ENCODE data around the gene RBBP8NL. TPM values are rescaled to one million over a fixed set of nuclear protein-coding genes. Genes with fewer than 3 reads are reported as not detected.

RBBP8NL gene
- total RNA-seq, 4 donors from 2014 or later, result 1.1 to 6.0 (median 4.6) TPM

DNA sequence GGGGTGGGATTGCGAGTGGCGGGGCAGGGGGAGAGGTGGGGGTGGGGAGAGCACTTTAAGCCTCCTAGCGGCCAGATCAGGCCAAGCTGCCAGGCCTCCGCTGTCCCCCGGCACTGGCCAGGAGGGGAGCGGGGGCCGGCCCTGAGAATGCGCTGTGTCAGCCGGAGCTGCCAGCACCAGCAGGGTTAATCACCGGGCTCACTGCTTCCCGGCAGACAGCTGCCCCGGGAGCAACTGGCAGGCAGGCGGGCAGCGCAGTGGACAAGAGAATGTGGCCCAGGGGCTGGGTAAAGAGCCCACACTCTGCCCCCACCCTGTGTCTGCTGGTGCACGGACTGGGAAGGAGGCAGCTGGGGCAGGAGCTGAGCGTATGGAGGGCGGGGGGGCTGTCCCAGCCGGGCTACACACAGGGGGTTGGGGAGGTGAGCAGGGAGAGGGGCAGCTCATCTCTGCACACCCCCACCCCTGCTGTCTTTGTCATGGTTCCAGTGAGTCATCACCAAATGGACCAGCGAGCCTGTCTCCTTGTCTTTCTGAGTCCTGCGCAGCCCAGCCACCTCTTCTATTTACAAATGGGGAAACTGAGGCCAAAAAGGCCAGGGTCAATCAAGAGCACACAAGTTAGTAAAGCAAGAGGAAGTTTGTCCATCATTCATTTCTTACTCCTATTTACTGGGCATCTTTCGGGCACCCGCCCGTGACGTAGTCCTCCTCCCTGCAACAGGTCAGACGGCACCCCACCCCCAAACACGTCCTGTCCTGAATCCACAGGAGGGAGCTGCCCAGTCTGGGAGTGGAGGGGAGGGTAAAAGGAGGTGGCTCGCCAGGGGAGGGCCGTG is 58.1 kb downstream of the RBBP8NL start:
- TF ChIP-seq POLR2A (IDR thresholded peaks at IDR 0.05), result no peak
- peak in 1 of 6 experiments; percentile 43 for TF ChIP-seq CTCF (IDR thresholded peaks at IDR 0.05)
- WGBS, 2 donors, result 39 to 43% methylated on average over 14 to 16 of the region's 28 CpGs
- no peaks in the 10 kb centered on the region for H3K36me3 ChIP-seq
- H3K27ac ChIP-seq, result peak overlapping the region in 1 of 3 donors; percentile 17
- peaks cover 59 to 67% of the 10 kb centered on the region in 2 donors for H3K4me1 ChIP-seq
- intact Hi-C loops (cut with DNase I), result no loop called here
- H3K4me3 ChIP-seq (replicated peaks in 1 of 3), result no peak overlapping the region
- H3K9me3 ChIP-seq, result no peaks in the 10 kb centered on the region
- no peaks in the 10 kb centered on the region for H3K27me3 ChIP-seq
- DNase-seq, result no peak

DNA sequence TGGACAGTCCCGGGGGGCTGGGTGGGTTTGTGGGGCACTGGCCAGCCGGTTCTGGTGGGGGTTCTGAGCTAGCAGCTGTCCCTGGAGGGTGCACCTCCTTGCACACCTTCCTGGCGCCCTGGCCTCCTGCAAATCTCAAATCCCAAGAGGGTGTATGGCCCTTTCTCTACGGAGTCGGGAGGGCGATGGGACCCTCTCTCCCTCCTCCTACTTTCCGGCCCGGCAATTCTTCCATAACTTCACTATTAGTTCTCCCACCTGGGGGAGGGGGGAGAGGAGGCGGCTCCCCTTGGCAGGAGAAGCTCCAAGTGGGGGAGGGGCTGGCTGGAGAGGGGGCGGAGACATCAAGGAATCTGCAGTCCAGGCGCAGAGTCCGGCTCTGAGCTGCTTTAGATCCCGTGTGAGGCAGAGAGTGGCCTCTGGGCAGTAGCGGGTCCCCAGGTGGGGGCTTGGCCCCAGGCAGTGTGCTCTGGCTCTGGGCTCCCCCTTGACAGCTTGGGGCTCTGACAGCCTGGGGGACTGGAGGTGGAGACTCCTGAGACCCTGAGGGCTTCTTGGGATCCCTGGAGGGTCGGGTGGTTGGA is 58.9 kb downstream of the RBBP8NL start:
- 0 to 8% methylated on average over 8 to 14 of the region's 15 CpGs for WGBS, 2 donors
- DNase-seq, result peak; percentile 76 to 80
- peaks cover 66 to 74% of the 10 kb centered on the region in 2 donors for H3K4me1 ChIP-seq
- intact Hi-C loops (cut with DNase I), result no loop called here
- no peaks in the 10 kb centered on the region for H3K9me3 ChIP-seq
- no peaks in the 10 kb centered on the region for H3K27me3 ChIP-seq
- H3K36me3 ChIP-seq, result no peaks in the 10 kb centered on the region
- TF ChIP-seq POLR2A (IDR thresholded peaks at IDR 0.05), result no peak
- peak in 1 of 6 experiments; percentile 6 for TF ChIP-seq CTCF (IDR thresholded peaks at IDR 0.05)
- no peak overlapping the region for H3K4me3 ChIP-seq (replicated peaks in 1 of 3)
- peak overlapping the region in 1 of 3 donors; percentile 95 for H3K27ac ChIP-seq

- H3K4me3 ChIP-seq (replicated peaks in 1 of 3), result peak overlapping the region in 1 of 3 donors; percentile 92
- peaks cover 73 to 81% of the 10 kb centered on the region in 2 donors for H3K4me1 ChIP-seq
- 16 to 20% methylated on average over 10 to 15 of the region's 37 CpGs for WGBS, 2 donors
- H3K27me3 ChIP-seq, result no peaks in the 10 kb centered on the region
- peak; percentile 72 to 75 for DNase-seq
- no peaks in the 10 kb centered on the region for H3K9me3 ChIP-seq
- intact Hi-C loops (cut with DNase I), result no loop called here
- peak overlapping the region; percentile 2 to 95 (median 62) for H3K27ac ChIP-seq
- TF ChIP-seq CTCF (IDR thresholded peaks at IDR 0.05), result no peak
- no peaks in the 10 kb centered on the region for H3K36me3 ChIP-seq
These were observed 59.5 kb downstream of the RBBP8NL start for GRCh38 chr20:62367633-62368391.

DNA sequence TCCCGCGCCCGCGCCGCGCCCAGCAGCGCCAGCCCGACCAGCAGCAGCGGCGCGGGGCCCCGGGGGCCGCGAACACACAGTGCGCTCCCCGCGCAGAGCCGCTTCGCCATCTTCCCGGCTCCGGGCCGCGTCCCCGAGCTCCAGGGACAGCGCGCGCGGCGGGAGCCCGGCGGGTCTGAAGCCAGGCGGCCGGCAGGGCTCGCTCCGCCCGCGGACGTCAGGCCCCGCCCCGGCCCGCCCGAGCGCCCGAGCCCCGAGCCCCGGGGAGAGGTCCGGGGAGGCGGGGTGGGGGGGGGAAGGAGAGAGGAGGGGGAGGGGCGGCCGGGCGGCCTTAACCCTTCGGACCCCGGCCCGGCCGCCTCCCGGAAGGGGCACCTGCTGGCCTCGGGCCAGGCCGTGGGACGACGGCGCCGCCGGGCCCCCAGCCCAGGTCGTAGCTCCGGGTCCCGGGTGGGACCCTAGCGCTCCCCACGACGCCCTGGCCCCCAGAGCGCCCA is 60.2 kb downstream of the RBBP8NL start, which contains the start of gene LAMA5:
LAMA5 (minus strand) TSS at position 177 of the 497 bp plus-strand sequence; CDS start at position 110, 67 bp downstream.
- no peaks in the 10 kb centered on the region for H3K27me3 ChIP-seq
- H3K4me1 ChIP-seq, result peaks cover 79 to 87% of the 10 kb centered on the region in 2 donors
- peak; percentile 74 to 75 for DNase-seq
- intact Hi-C loops (cut with DNase I), result no loop called here
- H3K36me3 ChIP-seq, result no peaks in the 10 kb centered on the region
- TF ChIP-seq CTCF (IDR thresholded peaks at IDR 0.05), result peak in 2 of 6 experiments; percentile 3 to 8
- TF ChIP-seq POLR2A (IDR thresholded peaks at IDR 0.05), result peak; percentile 65 to 82
- H3K9me3 ChIP-seq, result no peaks in the 10 kb centered on the region
- no CpG with 5 or more reads among the region's 70 CpGs for WGBS, 2 donors
- peak within 1 kb of the TSS; percentile 71 to 92 (median 76) for H3K4me3 ChIP-seq (replicated peaks in 1 of 3)
- peak within 1 kb of the TSS; percentile 87 to 97 (median 95) for H3K27ac ChIP-seq
